K562 (cell line): Measurements from ENCODE around the gene DAPK2. TPM values are rescaled to one million over a fixed set of nuclear protein-coding genes. Genes with fewer than 3 reads are reported as not detected.
A peak's percentile ranks its signal among the peaks of the same experiment; 100 is the strongest.

ENCODE experiments used
- FOXM1 ChIP-seq, 2 experiments: fragments of 450-650 bp in 1 of 2; sonication (generic) in 1 of 2; formaldehyde crosslinking in 1 of 2; IDR thresholded peaks; 2 replicates each; pipeline versions ENCODE4 v1.6.1 to v1.9.0; 2017 to 2022; ENCODE audit warnings: low read depth in 2 of 2, mild to moderate bottlenecking in 2 of 2, missing genetic modification reagents in 1 of 2, moderate library complexity in 1 of 2
- GTF2A2 ChIP-seq: IDR thresholded peaks from 2 replicates; pipeline ENCODE4 v1.6.1; 2016; ENCODE audit warnings: mild to moderate bottlenecking, missing genetic modification characterization, missing compliant biosample characterization
- JUND ChIP-seq, 2 experiments: IDR thresholded peaks; 2 replicates in 1 of 2; 3 replicates in 1 of 2; pipeline ENCODE4 v1.6.1; 2011; ENCODE audit warnings: borderline replicate concordance in 2 of 2, low read depth in 2 of 2, low read length in 2 of 2, improper control_type of control experiment in 1 of 2, missing biosample characterization in 1 of 2, missing genetic modification characterization in 1 of 2, missing genetic modification reagents in 1 of 2
- UBTF ChIP-seq, 2 experiments: IDR thresholded peaks; 2 replicates each; pipeline ENCODE4 v1.6.1; 2012; ENCODE audit warnings: improper control_type of control experiment in 2 of 2, low read depth in 2 of 2, low read length in 2 of 2, borderline replicate concordance in 1 of 2
- ZNF146 ChIP-seq: IDR thresholded peaks from one replicate; pipeline ENCODE4 v1.6.1; 2018; ENCODE audit warnings: missing compliant biosample characterization; ENCODE audit not compliant: unreplicated experiment
- ZNF639 ChIP-seq, 2 experiments: fragments of 200-800 bp in 1 of 2; sonication (Bioruptor generic) in 1 of 2; sonication (generic) in 1 of 2; formaldehyde crosslinking in 1 of 2; IDR thresholded peaks in 1 of 2; conservative IDR thresholded peaks in 1 of 2; 2 replicates each; pipeline versions ENCODE4 v1.5.0 to v1.6.1; 2016 to 2020; ENCODE audit warnings: missing compliant biosample characterization in 1 of 2, missing genetic modification characterization in 1 of 2, missing genetic modification reagents in 1 of 2
- polyA plus RNA-seq, 8 experiments: library from polyadenylated mRNA; depleted of rRNA in 4 of 8; stranded (reverse) in 5 of 8; unstranded in 3 of 8; fragments of >200 nt; fragmentation: Nextera tagmentation in 2 of 8; fragmentation: Illumina TruSeq in 1 of 8; extraction: Ambion mirVana in 2 of 8; extraction: Trizol in 1 of 8; gene quantifications; 2 replicates each; pipeline versions ENCODE4 v1.2.1 to v1.2.3, GENCODE V29; 2011 to 2014; ENCODE audit warnings: inconsistent platforms in 1 of 8, missing spikeins in 1 of 8
- total RNA-seq, 7 experiments: library from RNA; depleted of rRNA in 6 of 7; stranded (reverse); fragments of >200 nt in 6 of 7; fragmentation: Illumina TruSeq in 2 of 7; extraction: Trizol in 2 of 7; gene quantifications; 2 replicates each; pipeline versions ENCODE4 v1.2.1 to v1.2.3, GENCODE V29; 2011 to 2021; ENCODE audit warnings: low replicate concordance in 1 of 7
- TF ChIP-seq, protein P1 (sequence below), 2 experiments: fragments of 450-650 bp in 1 of 2; sonication (generic) in 1 of 2; formaldehyde crosslinking in 1 of 2; IDR thresholded peaks; 2 replicates each; pipeline versions ENCODE4 v1.7.1 to v1.9.0; 2016 to 2022; ENCODE audit warnings: inconsistent platforms in 1 of 2, mild to moderate bottlenecking in 1 of 2, missing genetic modification reagents in 1 of 2

Gene DAPK2
- total and polyA plus RNA-seq, 9 of the 15 experiments (the other 6 are each of a cell fraction or from before 2014, with no cell fraction given) = 0.14 to 5.2 (median 2.2) TPM

- TF ChIP-seq ZNF639 (CRISPR knock-in tag; conservative IDR thresholded peaks at IDR 0.05 in 1 of 2, IDR thresholded peaks at IDR 0.05 in 1 of 2) = peak in 1 of 2 experiments; percentile 50; a peak in 1 of 4 replicates
- no peak for TF ChIP-seq GTF2A2 (tag)
- TF ChIP-seq, protein P1, sequence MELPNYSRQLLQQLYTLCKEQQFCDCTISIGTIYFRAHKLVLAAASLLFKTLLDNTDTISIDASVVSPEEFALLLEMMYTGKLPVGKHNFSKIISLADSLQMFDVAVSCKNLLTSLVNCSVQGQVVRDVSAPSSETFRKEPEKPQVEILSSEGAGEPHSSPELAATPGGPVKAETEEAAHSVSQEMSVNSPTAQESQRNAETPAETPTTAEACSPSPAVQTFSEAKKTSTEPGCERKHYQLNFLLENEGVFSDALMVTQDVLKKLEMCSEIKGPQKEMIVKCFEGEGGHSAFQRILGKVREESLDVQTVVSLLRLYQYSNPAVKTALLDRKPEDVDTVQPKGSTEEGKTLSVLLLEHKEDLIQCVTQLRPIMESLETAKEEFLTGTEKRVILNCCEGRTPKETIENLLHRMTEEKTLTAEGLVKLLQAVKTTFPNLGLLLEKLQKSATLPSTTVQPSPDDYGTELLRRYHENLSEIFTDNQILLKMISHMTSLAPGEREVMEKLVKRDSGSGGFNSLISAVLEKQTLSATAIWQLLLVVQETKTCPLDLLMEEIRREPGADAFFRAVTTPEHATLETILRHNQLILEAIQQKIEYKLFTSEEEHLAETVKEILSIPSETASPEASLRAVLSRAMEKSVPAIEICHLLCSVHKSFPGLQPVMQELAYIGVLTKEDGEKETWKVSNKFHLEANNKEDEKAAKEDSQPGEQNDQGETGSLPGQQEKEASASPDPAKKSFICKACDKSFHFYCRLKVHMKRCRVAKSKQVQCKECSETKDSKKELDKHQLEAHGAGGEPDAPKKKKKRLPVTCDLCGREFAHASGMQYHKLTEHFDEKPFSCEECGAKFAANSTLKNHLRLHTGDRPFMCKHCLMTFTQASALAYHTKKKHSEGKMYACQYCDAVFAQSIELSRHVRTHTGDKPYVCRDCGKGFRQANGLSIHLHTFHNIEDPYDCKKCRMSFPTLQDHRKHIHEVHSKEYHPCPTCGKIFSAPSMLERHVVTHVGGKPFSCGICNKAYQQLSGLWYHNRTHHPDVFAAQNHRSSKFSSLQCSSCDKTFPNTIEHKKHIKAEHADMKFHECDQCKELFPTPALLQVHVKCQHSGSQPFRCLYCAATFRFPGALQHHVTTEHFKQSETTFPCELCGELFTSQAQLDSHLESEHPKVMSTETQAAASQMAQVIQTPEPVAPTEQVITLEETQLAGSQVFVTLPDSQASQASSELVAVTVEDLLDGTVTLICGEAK (IDR thresholded peaks at IDR 0.05) = no peak
- TF ChIP-seq, protein P1 (CRISPR knock-in tag; IDR thresholded peaks at IDR 0.05) = no peak
- TF ChIP-seq UBTF (IDR thresholded peaks at IDR 0.05; ENCODE audit: borderline replicate concordance in 1 of 2, low read depth in 2 of 2, low read length in 2 of 2) = peak in 1 of 2 experiments; percentile 59; a peak in 1 of 4 replicates
- peak; percentile 38; the same call in 1 of the 2 replicates for TF ChIP-seq JUND (IDR thresholded peaks at IDR 0.05; ENCODE audit: borderline replicate concordance, low read depth, low read length)
- TF ChIP-seq JUND (tag; IDR thresholded peaks at IDR 0.05; ENCODE audit: borderline replicate concordance, low read depth, low read length) = no peak; the same call in 2 of the 3 replicates
- TF ChIP-seq ZNF146 (CRISPR knock-in tag) = no peak
- TF ChIP-seq FOXM1 (IDR thresholded peaks at IDR 0.05; ENCODE audit: low read depth) = no peak
- no peak for TF ChIP-seq FOXM1 (CRISPR knock-in tag; IDR thresholded peaks at IDR 0.05; ENCODE audit: low read depth)
Observed at GRCh38 chr15:63893866-63894661, 152.2 kb downstream of the DAPK2 start (continued).
